PFSK-1 (cell line): ENCODE measurements around the gene GIPC2.

Source experiments
- FOXP2 ChIP-seq: optimal IDR thresholded peaks from 2 replicates; pipeline ENCODE3; 2011; ENCODE audit warnings: borderline replicate concordance, control low read depth, inconsistent platforms; ENCODE audit not compliant: insufficient read depth; ENCODE audit errors: extremely low read length, extremely low read depth
- POLR2AphosphoS5 ChIP-seq: IDR thresholded peaks from 2 replicates; pipeline ENCODE4 v1.6.1; 2012; ENCODE audit warnings: low read depth, mild to moderate bottlenecking, control low read depth, low read length, moderate library complexity
- REST ChIP-seq, 2 experiments: IDR thresholded peaks; 2 replicates each; pipeline versions ENCODE4 v1.6.1 to v1.8.0; 2011 to 2012; ENCODE audit warnings: low read depth in 2 of 2, low read length in 2 of 2, control low read depth in 1 of 2, inconsistent platforms in 1 of 2, mild to moderate bottlenecking in 1 of 2, moderate library complexity in 1 of 2; ENCODE audit not compliant: insufficient read depth in 1 of 2
- SIN3A ChIP-seq: IDR thresholded peaks from 2 replicates; pipeline ENCODE4 v1.6.1; 2012; ENCODE audit warnings: mild to moderate bottlenecking, low read length, moderate library complexity, borderline replicate concordance; ENCODE audit not compliant: insufficient read depth
- TAF1 ChIP-seq: IDR thresholded peaks from 2 replicates; pipeline ENCODE4 v1.6.1; 2012; ENCODE audit warnings: low read length, control low read depth, borderline replicate concordance; ENCODE audit not compliant: insufficient read depth

DNA sequence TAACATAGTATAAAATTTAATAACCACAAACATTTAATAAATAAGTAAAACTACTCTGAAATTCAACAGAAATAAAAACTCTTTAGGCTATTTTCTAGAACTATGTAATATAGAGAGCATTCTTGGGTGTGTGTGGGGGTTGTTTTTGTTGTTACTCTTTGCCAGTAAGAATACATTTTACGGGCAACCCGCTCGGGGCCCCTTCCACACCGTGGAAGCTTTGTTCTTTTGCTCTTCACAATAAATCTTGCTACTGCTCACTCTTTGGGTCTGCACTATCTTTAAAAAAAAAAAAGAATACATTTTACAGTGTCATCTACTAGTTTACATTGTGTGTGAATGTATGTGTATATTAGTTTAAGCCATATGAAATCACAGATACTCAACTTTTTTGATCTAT lies 16.0 kb upstream of the GIPC2 start:
- no peak for TF ChIP-seq REST (IDR thresholded peaks at IDR 0.05; ENCODE audit: insufficient read depth in 1 of 2, low read depth in 2 of 2, low read length in 2 of 2)
- TF ChIP-seq TAF1: no peak
- no peak for TF ChIP-seq SIN3A
- no peak for TF ChIP-seq POLR2AphosphoS5
- no peak for TF ChIP-seq FOXP2
